ENCODE measurements around the gene MAP2K1. TPM values are rescaled to one million over a fixed set of nuclear protein-coding genes. Genes with fewer than 3 reads are reported as not detected.
"Not testable (repeated sequence)": the region's sequence is repeated elsewhere in the genome, so short reads cannot be mapped to it uniquely, and the experiment has no call there.

The MAP2K1 gene
- polyA plus RNA-seq, 1 experiment = 18.4 TPM

- no peak overlapping the region for H3K4me3 ChIP-seq (ENCODE audit: low read depth, low read length)
- peaks cover 5% of the 10 kb centered on the region; the same call in 1 of the 2 replicates for H3K9me3 ChIP-seq (ENCODE audit: control insufficient read depth, insufficient read depth, low read length)
- no peak for DNase-seq (ENCODE audit: low read depth, low spot score)
- no peak overlapping the region for H3K27ac ChIP-seq (ENCODE audit: low read depth, low read length)
- TF ChIP-seq, protein P1, sequence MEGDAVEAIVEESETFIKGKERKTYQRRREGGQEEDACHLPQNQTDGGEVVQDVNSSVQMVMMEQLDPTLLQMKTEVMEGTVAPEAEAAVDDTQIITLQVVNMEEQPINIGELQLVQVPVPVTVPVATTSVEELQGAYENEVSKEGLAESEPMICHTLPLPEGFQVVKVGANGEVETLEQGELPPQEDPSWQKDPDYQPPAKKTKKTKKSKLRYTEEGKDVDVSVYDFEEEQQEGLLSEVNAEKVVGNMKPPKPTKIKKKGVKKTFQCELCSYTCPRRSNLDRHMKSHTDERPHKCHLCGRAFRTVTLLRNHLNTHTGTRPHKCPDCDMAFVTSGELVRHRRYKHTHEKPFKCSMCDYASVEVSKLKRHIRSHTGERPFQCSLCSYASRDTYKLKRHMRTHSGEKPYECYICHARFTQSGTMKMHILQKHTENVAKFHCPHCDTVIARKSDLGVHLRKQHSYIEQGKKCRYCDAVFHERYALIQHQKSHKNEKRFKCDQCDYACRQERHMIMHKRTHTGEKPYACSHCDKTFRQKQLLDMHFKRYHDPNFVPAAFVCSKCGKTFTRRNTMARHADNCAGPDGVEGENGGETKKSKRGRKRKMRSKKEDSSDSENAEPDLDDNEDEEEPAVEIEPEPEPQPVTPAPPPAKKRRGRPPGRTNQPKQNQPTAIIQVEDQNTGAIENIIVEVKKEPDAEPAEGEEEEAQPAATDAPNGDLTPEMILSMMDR (IDR thresholded peaks at IDR 0.05; ENCODE audit: low read depth, low read length) = no peak
- no peaks in the 10 kb centered on the region for H3K27me3 ChIP-seq (ENCODE audit: control insufficient read depth, insufficient read depth, low read length)
- CTCF ChIA-PET = interaction anchor here (1.1 to 1.7 kb wide), 2 partner anchors 7 to 91 kb away, joined by 4 to 9 read pairs; partner anchors contain the start of gene MAP2K1
- POLR2A ChIA-PET = interaction anchor here (0.9 kb wide), 1 partner anchor 8 kb away, joined by 5 read pairs; the partner anchor contains the start of gene MAP2K1
Measured at GRCh38 chr15:66378814-66379430, 7.8 kb upstream of the MAP2K1 start.

DNA sequence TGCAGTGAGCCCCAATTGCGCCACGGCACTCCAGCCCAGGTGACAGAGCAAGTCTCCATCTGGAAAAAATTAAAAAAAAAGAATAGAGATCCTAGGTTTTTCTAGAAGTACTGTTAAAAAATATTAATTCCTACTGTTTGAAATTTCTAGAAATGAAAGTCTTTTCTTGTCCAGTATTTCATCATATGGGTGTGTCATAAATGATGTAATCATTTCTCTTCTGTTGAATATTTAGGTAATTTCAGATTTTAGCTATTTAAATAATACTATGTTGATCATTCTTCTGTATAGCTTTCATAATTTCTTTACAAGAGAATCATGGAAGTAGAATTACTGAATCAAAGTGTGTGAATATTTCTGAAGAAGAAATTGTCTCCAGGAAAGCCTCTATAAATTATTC lies 5.3 kb upstream of the MAP2K1 start:
- H3K27me3 ChIP-seq (ENCODE audit: control insufficient read depth, insufficient read depth, low read length); H3K4me3 ChIP-seq (ENCODE audit: low read depth, low read length); H3K27ac ChIP-seq (ENCODE audit: low read depth, low read length); H3K9me3 ChIP-seq (ENCODE audit: control insufficient read depth, insufficient read depth, low read length); DNase-seq (ENCODE audit: low read depth, low spot score); POLR2A ChIA-PET: not testable (repeated sequence)
- CTCF ChIA-PET = interaction anchor here (1.0 kb wide), 1 partner anchor 117 kb away, joined by 3 read pairs; no protein-coding TSS in a partner anchor

DNA sequence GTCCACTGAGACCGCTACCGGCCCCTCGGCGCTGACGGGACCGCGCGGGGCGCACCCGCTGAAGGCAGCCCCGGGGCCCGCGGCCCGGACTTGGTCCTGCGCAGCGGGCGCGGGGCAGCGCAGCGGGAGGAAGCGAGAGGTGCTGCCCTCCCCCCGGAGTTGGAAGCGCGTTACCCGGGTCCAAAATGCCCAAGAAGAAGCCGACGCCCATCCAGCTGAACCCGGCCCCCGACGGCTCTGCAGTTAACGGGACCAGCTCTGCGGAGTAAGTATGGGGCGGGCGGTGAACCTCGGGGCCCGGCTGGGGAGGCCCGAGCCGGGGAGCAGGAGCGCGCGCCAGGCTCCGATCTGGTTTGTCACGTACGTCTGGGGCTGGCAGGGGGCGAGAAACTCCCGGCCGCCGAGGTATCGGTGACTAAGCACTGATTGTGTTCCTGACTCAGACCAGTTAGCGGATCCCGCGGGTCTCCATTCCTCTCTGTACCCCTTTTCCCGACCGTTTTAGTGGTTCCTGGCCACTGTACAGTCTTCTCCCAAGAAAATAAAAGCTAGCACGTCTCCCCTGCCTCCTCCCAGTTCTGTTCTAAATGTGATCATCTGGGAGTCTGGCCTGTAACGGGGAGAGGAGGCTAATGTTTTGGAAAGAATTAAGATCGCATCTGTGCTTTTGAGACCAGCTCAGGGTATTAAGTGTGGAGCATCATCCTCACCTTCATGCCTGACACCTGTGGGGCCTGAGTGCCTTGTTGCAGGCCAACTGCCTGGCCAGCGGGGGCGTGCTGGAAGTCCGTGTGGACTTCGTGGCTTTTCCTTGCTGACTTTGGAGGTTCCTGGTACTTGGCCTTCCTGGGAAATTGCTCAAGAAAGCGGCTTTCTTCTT lies 691 bp downstream of the MAP2K1 start:
- TF ChIP-seq, protein P1 (IDR thresholded peaks at IDR 0.05; ENCODE audit: low read depth, low read length) = peak; percentile 44
- ChIA-PET POLR2A (interaction anchor here (0.6 to 2.4 kb wide), 6 partner anchors 9 to 125 kb away, joined by 3 to 20 read pairs (median 4); partner anchors contain the start of genes RPL4, SNAPC5 and ZWILCH), CTCF (interaction anchor here (0.6 to 4.6 kb wide), 20 partner anchors 9 to 573 kb away, joined by 3 to 44 read pairs (median 4); partner anchors contain the start of gene SNAPC5)
- Histone ChIP-seq H3K27me3 (ENCODE audit: control insufficient read depth, insufficient read depth, low read length) (no peaks in the 10 kb centered on the region), H3K4me3 (ENCODE audit: low read depth, low read length) (peak overlapping the region; percentile 77), H3K9me3 (ENCODE audit: control insufficient read depth, insufficient read depth, low read length) (no peaks in the 10 kb centered on the region; the same call in 1 of the 2 replicates), H3K27ac (ENCODE audit: low read depth, low read length) (peak overlapping the region; percentile 86)
- DNase-seq (ENCODE audit: low read depth, low spot score) = no peak

- Histone ChIP-seq H3K9me3 (ENCODE audit: control insufficient read depth, insufficient read depth, low read length) (no peaks in the 10 kb centered on the region; the same call in 1 of the 2 replicates), H3K4me3 (ENCODE audit: low read depth, low read length) (peak overlapping the region; percentile 77), H3K27ac (ENCODE audit: low read depth, low read length) (peak overlapping the region; percentile 86), H3K27me3 (ENCODE audit: control insufficient read depth, insufficient read depth, low read length) (no peaks in the 10 kb centered on the region)
- no peak for DNase-seq (ENCODE audit: low read depth, low spot score)
- POLR2A ChIA-PET = interaction anchor here (1.3 to 2.4 kb wide), 2 partner anchors 97 to 110 kb away, joined by 3 to 20 read pairs; partner anchors contain the start of gene SNAPC5
- CTCF ChIA-PET = interaction anchor here (0.8 to 4.6 kb wide), 5 partner anchors 16 to 573 kb away, joined by 3 to 44 read pairs (median 4); partner anchors contain the start of gene SNAPC5
- TF ChIP-seq, protein P1 (IDR thresholded peaks at IDR 0.05; ENCODE audit: low read depth, low read length) = no peak
Measured at GRCh38 chr15:66388043-66388363, 1.3 kb downstream of the MAP2K1 start.

GRCh38 chr15:66388576-66388975 lies 1.9 kb downstream of the MAP2K1 start:
- CTCF ChIA-PET = interaction anchor here (0.7 to 4.6 kb wide), 6 partner anchors 16 to 1445 kb away, joined by 3 to 44 read pairs (median 4); partner anchors contain the start of gene SNAPC5
- TF ChIP-seq, protein P1 (IDR thresholded peaks at IDR 0.05; ENCODE audit: low read depth, low read length) = no peak
- H3K27ac ChIP-seq (ENCODE audit: low read depth, low read length) = no peak overlapping the region
- no peaks in the 10 kb centered on the region; the same call in 1 of the 2 replicates for H3K9me3 ChIP-seq (ENCODE audit: control insufficient read depth, insufficient read depth, low read length)
- POLR2A ChIA-PET = interaction anchor here (0.7 kb wide), 1 partner anchor 442 kb away, joined by 5 read pairs; no protein-coding TSS in a partner anchor
- no peaks in the 10 kb centered on the region for H3K27me3 ChIP-seq (ENCODE audit: control insufficient read depth, insufficient read depth, low read length)
- DNase-seq (ENCODE audit: low read depth, low spot score) = no peak
- H3K4me3 ChIP-seq (ENCODE audit: low read depth, low read length) = peak overlapping the region; percentile 77
